Measurements from ENCODE around the gene RHOV. TPM values are rescaled to one million over a fixed set of nuclear protein-coding genes. Genes with fewer than 3 reads are reported as not detected.
"Not testable (repeated sequence)": the region's sequence is repeated elsewhere in the genome, so short reads cannot be mapped to it uniquely, and the experiment has no call there.

The RHOV gene
- total RNA-seq, 2 donors from 2014 or later: 5.9 to 11.7 TPM

DNA sequence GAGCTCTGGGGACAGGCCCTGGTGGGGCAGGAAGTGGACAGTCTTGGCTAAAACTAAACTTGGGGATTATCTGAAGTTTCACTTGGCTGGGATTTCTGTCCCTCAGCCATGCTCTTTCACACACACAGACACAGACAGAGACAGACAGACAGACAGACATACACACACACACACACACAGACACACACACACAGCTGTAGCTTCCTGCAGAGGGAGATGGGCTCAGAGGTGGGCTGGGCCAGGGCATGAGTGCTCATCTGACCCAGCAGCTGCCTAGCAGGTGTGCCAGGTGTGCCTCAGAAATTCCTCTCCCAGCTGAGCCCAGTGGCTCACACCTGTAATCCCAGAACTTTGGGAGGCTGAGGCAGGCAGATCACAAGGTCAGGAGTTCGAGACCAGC lies 3.3 kb downstream of the RHOV start:
- no peak for TF ChIP-seq POLR2AphosphoS5 (IDR thresholded peaks at IDR 0.05)
- TF ChIP-seq, protein P1, sequence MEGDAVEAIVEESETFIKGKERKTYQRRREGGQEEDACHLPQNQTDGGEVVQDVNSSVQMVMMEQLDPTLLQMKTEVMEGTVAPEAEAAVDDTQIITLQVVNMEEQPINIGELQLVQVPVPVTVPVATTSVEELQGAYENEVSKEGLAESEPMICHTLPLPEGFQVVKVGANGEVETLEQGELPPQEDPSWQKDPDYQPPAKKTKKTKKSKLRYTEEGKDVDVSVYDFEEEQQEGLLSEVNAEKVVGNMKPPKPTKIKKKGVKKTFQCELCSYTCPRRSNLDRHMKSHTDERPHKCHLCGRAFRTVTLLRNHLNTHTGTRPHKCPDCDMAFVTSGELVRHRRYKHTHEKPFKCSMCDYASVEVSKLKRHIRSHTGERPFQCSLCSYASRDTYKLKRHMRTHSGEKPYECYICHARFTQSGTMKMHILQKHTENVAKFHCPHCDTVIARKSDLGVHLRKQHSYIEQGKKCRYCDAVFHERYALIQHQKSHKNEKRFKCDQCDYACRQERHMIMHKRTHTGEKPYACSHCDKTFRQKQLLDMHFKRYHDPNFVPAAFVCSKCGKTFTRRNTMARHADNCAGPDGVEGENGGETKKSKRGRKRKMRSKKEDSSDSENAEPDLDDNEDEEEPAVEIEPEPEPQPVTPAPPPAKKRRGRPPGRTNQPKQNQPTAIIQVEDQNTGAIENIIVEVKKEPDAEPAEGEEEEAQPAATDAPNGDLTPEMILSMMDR (IDR thresholded peaks at IDR 0.05): no peak
- no peak for TF ChIP-seq POLR2A (IDR thresholded peaks at IDR 0.05)
- peaks cover 4% of the 10 kb centered on the region for H3K4me1 ChIP-seq (replicated peaks)
- H3K4me3 ChIP-seq: no peak overlapping the region
- H3K9me3 ChIP-seq: no peaks in the 10 kb centered on the region
- H3K27ac ChIP-seq: no peak overlapping the region
- H3K27me3 ChIP-seq (replicated peaks; ENCODE audit: insufficient read depth): no peaks in the 10 kb centered on the region
- 100% methylated on average over 1 of the region's 1 CpG for WGBS
- intact Hi-C loops (cut with DNase I): no loop called here
- DNase-seq (ENCODE audit: low spot score): no peak
- H3K36me3 ChIP-seq: no peaks in the 10 kb centered on the region

DNA sequence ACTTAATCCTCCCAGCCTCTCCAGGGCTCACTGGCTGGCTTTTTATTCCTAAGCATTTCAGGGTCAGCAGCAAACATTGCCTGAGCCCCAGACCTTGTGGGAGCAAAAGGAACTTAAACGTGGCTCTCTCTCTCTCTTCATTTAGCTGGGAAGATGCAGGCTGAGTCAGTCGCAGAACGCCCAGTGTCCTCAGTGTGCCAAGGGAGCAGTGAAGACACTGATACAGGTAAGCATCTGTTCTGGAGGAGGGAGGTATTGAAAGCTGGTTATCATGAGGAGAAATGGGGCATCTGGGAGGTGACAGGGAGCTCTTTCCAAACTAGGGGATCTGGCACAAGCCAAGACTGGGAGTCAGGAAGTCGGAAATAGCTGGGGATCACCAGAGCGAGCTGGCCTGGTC lies 4.3 kb downstream of the RHOV start:
- Histone ChIP-seq H3K4me3 (no peak overlapping the region), H3K9me3 (no peaks in the 10 kb centered on the region), H3K27ac (no peak overlapping the region), H3K27me3 (replicated peaks; ENCODE audit: insufficient read depth) (no peaks in the 10 kb centered on the region), H3K4me1 (replicated peaks) (peaks cover 4% of the 10 kb centered on the region), H3K36me3 (no peaks in the 10 kb centered on the region)
- TF ChIP-seq POLR2A (IDR thresholded peaks at IDR 0.05) (no peak), POLR2AphosphoS5 (IDR thresholded peaks at IDR 0.05) (no peak)
- TF ChIP-seq, protein P1 (IDR thresholded peaks at IDR 0.05): no peak
- 76% methylated on average over 5 of the region's 5 CpGs for WGBS
- intact Hi-C loops (cut with DNase I): no loop called here
- DNase-seq (ENCODE audit: low spot score): no peak

DNA sequence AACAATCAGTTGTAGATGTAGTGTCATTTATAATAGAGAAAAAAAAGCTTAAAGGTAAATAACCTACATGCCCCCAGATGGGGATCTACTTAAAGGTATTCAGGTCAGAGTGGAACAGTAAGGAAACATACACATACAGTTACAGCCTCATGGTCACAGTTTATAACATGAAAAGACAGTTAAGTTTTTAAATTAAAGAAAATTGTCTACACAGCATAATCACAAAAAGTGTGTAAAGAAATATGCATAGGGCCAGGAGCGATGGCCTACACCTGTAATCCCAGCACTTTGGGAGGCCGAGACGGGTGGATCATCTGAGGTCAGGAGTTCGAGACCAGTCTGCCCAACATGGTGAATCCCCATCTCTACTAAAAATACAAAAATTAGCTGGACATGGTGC lies 6.8 kb downstream of the RHOV start:
- Histone ChIP-seq H3K4me3 (no peak overlapping the region), H3K27me3 (replicated peaks; ENCODE audit: insufficient read depth) (no peaks in the 10 kb centered on the region), H3K9me3 (no peaks in the 10 kb centered on the region), H3K27ac (no peak overlapping the region), H3K4me1 (replicated peaks) (peaks cover 4% of the 10 kb centered on the region), H3K36me3 (no peaks in the 10 kb centered on the region)
- WGBS: 99% methylated on average over 4 of the region's 4 CpGs
- intact Hi-C loops (cut with DNase I): no loop called here
- no peak for DNase-seq (ENCODE audit: low spot score)
- no peak for TF ChIP-seq POLR2AphosphoS5 (IDR thresholded peaks at IDR 0.05)
- TF ChIP-seq POLR2A (IDR thresholded peaks at IDR 0.05): no peak
- TF ChIP-seq, protein P1 (IDR thresholded peaks at IDR 0.05): no peak

DNA sequence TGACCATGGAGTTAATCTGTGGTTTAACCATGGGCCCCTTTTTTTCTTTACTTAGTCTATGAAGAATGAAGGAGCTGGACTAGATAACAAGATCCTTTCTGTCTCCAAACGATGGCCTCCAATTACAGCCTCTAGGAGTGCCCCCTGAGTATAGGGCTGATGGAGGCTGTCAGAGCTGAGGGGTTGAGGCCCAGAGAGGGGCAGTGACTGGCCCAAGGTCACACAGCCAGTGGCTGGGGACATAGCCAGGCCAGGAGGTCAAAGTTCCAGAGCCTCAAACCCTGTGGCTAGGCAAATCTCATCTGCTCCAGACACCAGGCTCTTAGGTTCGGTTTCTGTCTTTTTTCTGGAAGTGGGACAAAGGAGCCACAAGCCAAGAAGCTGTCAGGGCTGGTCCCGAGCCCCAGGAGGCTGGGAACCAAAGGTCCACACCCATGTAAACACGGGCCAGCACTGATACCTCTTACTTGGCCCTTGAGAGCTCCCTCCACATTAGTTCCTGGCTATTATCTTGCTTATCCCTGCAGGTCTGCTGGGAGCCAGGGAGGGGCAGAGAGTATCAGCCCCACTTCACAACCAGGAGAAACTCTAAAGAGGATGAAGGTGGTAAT lies 10.3 kb downstream of the RHOV start:
- H3K27me3 ChIP-seq (replicated peaks; ENCODE audit: insufficient read depth): no peaks in the 10 kb centered on the region
- H3K27ac ChIP-seq: no peak overlapping the region
- H3K4me3 ChIP-seq: no peak overlapping the region
- 34% methylated on average over 4 of the region's 4 CpGs for WGBS
- no peak for DNase-seq (ENCODE audit: low spot score)
- TF ChIP-seq POLR2A (IDR thresholded peaks at IDR 0.05) (no peak), POLR2AphosphoS5 (IDR thresholded peaks at IDR 0.05) (no peak)
- TF ChIP-seq, protein P1 (IDR thresholded peaks at IDR 0.05): no peak
- H3K4me1 ChIP-seq (replicated peaks): no peaks in the 10 kb centered on the region
- H3K36me3 ChIP-seq: no peaks in the 10 kb centered on the region
- no peaks in the 10 kb centered on the region for H3K9me3 ChIP-seq
- intact Hi-C loops (cut with DNase I): no loop called here

DNA sequence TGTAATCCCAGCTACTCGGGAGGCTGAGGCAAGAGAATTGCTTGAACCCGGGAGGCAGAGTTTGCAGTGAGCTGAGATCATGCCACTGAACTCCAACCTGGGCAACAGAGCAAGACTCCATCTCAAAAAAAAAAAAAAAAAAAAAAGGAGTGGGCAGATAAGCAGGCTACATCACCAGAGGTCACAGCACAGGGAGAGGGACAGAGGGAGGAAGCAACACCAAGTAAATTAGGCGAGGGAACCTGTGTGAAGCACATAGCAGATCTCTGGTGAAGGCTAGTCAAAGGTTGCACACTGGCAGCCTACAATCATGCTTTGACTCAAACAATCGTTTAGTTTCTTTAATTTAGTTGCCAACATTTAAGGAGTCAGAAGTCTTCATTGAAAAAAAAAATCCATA lies 12.9 kb downstream of the RHOV start:
- 73% methylated on average over 4 of the region's 4 CpGs for WGBS
- not testable (repeated sequence) for H3K27me3 ChIP-seq (replicated peaks; ENCODE audit: insufficient read depth)

More for the DNA sequence above, 12.9 kb downstream of the RHOV start:
- peaks cover 12% of the 10 kb centered on the region for H3K4me1 ChIP-seq (replicated peaks)
- H3K9me3 ChIP-seq; H3K4me3 ChIP-seq; H3K36me3 ChIP-seq; DNase-seq (ENCODE audit: low spot score); H3K27ac ChIP-seq; intact Hi-C loops (cut with DNase I): not testable (repeated sequence)

All from prostate gland (tissue), 2 donors.